ENCODE results near the gene XYLT1.

DNA sequence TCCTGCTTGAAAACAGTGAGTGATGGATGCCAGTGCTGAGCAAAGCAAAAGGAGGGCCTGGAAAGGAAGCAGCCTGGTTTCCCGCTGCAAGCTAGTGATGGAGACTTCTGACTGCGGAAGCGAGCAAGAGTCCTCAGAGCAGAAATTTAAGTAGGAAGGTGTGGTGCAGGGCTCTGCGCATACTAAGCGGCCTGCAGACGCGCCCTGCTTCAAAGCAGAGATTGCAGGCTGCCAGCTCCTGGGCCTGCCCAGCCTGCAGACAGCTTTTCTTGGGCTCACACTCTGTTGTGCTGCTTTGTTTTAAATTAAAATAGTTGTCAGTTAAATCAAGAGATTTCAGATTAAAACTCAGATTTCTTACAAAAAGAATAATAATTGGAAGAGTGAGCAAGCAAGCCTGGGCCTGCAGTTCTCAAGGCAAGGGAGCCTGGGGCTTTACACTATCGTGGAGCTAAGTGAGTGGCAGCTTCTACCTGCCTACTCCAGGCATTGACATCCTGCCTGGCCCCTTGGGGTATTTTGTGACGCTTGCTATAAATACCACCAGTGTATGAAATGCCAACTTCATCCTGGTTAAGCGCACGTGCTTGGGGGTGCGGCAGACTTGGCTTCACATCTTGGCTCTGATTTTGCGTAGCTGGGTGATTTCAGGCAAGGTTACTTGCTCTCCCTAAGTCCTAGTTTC, 237.3 kb downstream of the XYLT1 start:
- TF ChIP-seq EZH2 (IDR thresholded peaks at IDR 0.05; ENCODE audit: insufficient read depth, poor library complexity, severe bottlenecking) (no peak), EZH2phosphoT487 (IDR thresholded peaks at IDR 0.05; ENCODE audit: insufficient read depth, low read depth) (no peak)
